ENCODE measurements around the gene NAGS. TPM values are rescaled to one million over a fixed set of nuclear protein-coding genes. Genes with fewer than 3 reads are reported as not detected.
A peak's percentile ranks its signal among the peaks of the same experiment; 100 is the strongest.

NAGS gene
- polyA plus RNA-seq, 2 of the 4 experiments (the other 2 are of a cell fraction), result 0.66 to 0.88 TPM

GRCh38 chr17:44014437-44015172 is 10.2 kb downstream of the NAGS start, which contains the start of gene TMEM101:
Gene TMEM101, minus strand, starts transcription at chr17:44014963. Its CDS starts 11 bp downstream, at chr17:44014952.
- CTCF ChIA-PET, result interaction anchor here (0.6 to 1.6 kb wide), 5 partner anchors 12 to 490 kb away, joined by 3 to 7 read pairs (median 4); no protein-coding TSS in a partner anchor
- H3K27ac ChIP-seq, result peak within 1 kb of the TSS; percentile 89 to 92
- FAIRE-seq (peak; percentile 67), ATAC-seq (peak; percentile 91 to 95), DNase-seq (ENCODE audit: low read depth in 1 of 2, low spot score in 1 of 2) (peak; percentile 97 to 100)
- POLR2A ChIA-PET, result interaction anchor here (0.7 to 1.5 kb wide), 3 partner anchors 19 to 77 kb away, joined by 3 to 7 read pairs (median 6); partner anchors contain the start of gene G6PC3
- H3K4me3 ChIP-seq, result peak within 1 kb of the TSS; percentile 80
- no peaks in the 10 kb centered on the region for H3K4me1 ChIP-seq
- H3K9me3 ChIP-seq, result no peaks in the 10 kb centered on the region
- peak within 1 kb of the TSS; percentile 79 for H3K4me2 ChIP-seq
- 5% methylated on average over 43 of the region's 43 CpGs for WGBS (ENCODE audit: missing lambda C conversion rate)
- TF ChIP-seq SREBF2 (IDR thresholded peaks at IDR 0.05) (no peak), POLR2AphosphoS2 (conservative IDR thresholded peaks at IDR 0.05; ENCODE audit: low read length) (no peak), FOXS1 (CRISPR knock-in tag; IDR thresholded peaks at IDR 0.05) (peak; percentile 69), USF2 (IDR thresholded peaks at IDR 0.05) (no peak; the same call in 1 of the 2 replicates), JUNB (IDR thresholded peaks at IDR 0.05) (no peak), ZFP36 (IDR thresholded peaks at IDR 0.05; ENCODE audit: borderline replicate concordance, partially characterized antibody) (no peak), TP53 (CRISPR knock-in tag; IDR thresholded peaks at IDR 0.05) (peak; percentile 34; the same call in 1 of the 2 replicates), HMGXB4 (CRISPR knock-in tag; IDR thresholded peaks at IDR 0.05; ENCODE audit: borderline replicate concordance) (no peak), ZSCAN20 (CRISPR knock-in tag; IDR thresholded peaks at IDR 0.05) (0 out of 2 replicates have a peak, but pooled peaks have one; percentile 63), NFE2L2 (conservative IDR thresholded peaks at IDR 0.05; ENCODE audit: low read length) (no peak), HOXB5 (CRISPR knock-in tag; IDR thresholded peaks at IDR 0.05) (0 out of 2 replicates have a peak, but pooled peaks have one; percentile 53), EHMT2 (IDR thresholded peaks at IDR 0.05; ENCODE audit: low read depth) (peak; percentile 59; the same call in 1 of the 2 replicates), ELK1 (IDR thresholded peaks at IDR 0.05; ENCODE audit: low read depth, low read length) (no peak), HEYL (CRISPR knock-in tag; IDR thresholded peaks at IDR 0.05) (no peak), MYC (IDR thresholded peaks at IDR 0.05; ENCODE audit: borderline replicate concordance, low read length) (peak; percentile 42; the same call in 1 of the 2 replicates), MAZ (IDR thresholded peaks at IDR 0.05; ENCODE audit: borderline replicate concordance, low read depth, low read length) (no peak; the same call in 1 of the 2 replicates), ZC3H11A (IDR thresholded peaks at IDR 0.05) (0 out of 2 replicates have a peak, but pooled peaks have one; percentile 3), FOSL2 (IDR thresholded peaks at IDR 0.05) (no peak), FOSL2 (CRISPR knock-in tag; IDR thresholded peaks at IDR 0.05) (peak; percentile 55), RAD21 (conservative IDR thresholded peaks at IDR 0.05 in 1 of 2, IDR thresholded peaks at IDR 0.05 in 1 of 2) (no peak), NPAS2 (CRISPR knock-in tag; IDR thresholded peaks at IDR 0.05; ENCODE audit: borderline replicate concordance) (no peak), NR3C1 (IDR thresholded peaks at IDR 0.05) (no peak), HOXB13 (CRISPR knock-in tag; IDR thresholded peaks at IDR 0.05; ENCODE audit: low read depth) (peak; percentile 36; the same call in 1 of the 2 replicates), RARB (CRISPR knock-in tag; IDR thresholded peaks at IDR 0.05) (no peak), MAX (IDR thresholded peaks at IDR 0.05) (peak; percentile 97), HDAC2 (IDR thresholded peaks at IDR 0.05) (peak; percentile 97), JUN (IDR thresholded peaks at IDR 0.05) (peak; percentile 89 to 98), KDM5A (IDR thresholded peaks at IDR 0.05) (peak; percentile 99)
- TF ChIP-seq, protein P1, sequence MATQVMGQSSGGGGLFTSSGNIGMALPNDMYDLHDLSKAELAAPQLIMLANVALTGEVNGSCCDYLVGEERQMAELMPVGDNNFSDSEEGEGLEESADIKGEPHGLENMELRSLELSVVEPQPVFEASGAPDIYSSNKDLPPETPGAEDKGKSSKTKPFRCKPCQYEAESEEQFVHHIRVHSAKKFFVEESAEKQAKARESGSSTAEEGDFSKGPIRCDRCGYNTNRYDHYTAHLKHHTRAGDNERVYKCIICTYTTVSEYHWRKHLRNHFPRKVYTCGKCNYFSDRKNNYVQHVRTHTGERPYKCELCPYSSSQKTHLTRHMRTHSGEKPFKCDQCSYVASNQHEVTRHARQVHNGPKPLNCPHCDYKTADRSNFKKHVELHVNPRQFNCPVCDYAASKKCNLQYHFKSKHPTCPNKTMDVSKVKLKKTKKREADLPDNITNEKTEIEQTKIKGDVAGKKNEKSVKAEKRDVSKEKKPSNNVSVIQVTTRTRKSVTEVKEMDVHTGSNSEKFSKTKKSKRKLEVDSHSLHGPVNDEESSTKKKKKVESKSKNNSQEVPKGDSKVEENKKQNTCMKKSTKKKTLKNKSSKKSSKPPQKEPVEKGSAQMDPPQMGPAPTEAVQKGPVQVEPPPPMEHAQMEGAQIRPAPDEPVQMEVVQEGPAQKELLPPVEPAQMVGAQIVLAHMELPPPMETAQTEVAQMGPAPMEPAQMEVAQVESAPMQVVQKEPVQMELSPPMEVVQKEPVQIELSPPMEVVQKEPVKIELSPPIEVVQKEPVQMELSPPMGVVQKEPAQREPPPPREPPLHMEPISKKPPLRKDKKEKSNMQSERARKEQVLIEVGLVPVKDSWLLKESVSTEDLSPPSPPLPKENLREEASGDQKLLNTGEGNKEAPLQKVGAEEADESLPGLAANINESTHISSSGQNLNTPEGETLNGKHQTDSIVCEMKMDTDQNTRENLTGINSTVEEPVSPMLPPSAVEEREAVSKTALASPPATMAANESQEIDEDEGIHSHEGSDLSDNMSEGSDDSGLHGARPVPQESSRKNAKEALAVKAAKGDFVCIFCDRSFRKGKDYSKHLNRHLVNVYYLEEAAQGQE (IDR thresholded peaks at IDR 0.05), result no peak
- TF ChIP-seq, protein P2, sequence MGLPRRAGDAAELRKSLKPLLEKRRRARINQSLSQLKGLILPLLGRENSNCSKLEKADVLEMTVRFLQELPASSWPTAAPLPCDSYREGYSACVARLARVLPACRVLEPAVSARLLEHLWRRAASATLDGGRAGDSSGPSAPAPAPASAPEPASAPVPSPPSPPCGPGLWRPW (IDR thresholded peaks at IDR 0.05), result no peak
